Ovary (tissue), 9 donors: ENCODE data around the gene CAMK2N2. TPM values are rescaled to one million over a fixed set of nuclear protein-coding genes. Genes with fewer than 3 reads are reported as not detected.
A peak's percentile ranks its signal among the peaks of the same experiment; 100 is the strongest.

ENCODE experiments used
- DNase-seq, 5 donors: peaks; one replicate each; pipeline ENCODE4 v3.0.0-alpha.2; 2019 to 2020
- H3K27ac ChIP-seq, 2 donors: fragments of 200-600 bp; one replicate each; pipeline versions ENCODE4 v1.5.1 to v1.8.0; 2019 to 2022
- H3K27me3 ChIP-seq: fragments of 200-600 bp; one replicate; pipeline ENCODE4 v1.8.0; 2022
- H3K36me3 ChIP-seq: fragments of 200-600 bp; sonication (generic); one replicate; pipeline ENCODE4 v1.5.1; 2019
- H3K4me1 ChIP-seq: one replicate; pipeline ENCODE4 v1.8.1; 2013; ENCODE audit warnings: mild to moderate bottlenecking, moderate library complexity; ENCODE audit not compliant: insufficient read depth
- H3K4me3 ChIP-seq: fragments of 200-600 bp; sonication (generic); one replicate; pipeline ENCODE4 v1.5.1; 2017
- H3K9me3 ChIP-seq, 2 donors: fragments of 200-600 bp in 1 of 2; sonication (generic) in 1 of 2; one replicate each; pipeline versions ENCODE4 v1.5.1 to v1.8.1; 2013 to 2019; ENCODE audit warnings: mild to moderate bottlenecking in 1 of 2, moderate library complexity in 1 of 2
- EP300 ChIP-seq: sonication (generic); formaldehyde crosslinking; IDR thresholded peaks from one replicate; pipeline ENCODE4 v1.6.1; 2017; ENCODE audit warnings: antibody characterized with exemption
- POLR2A ChIP-seq: fragments of 450-650 bp; IDR thresholded peaks from one replicate; pipeline ENCODE4 v1.6.1; 2017; ENCODE audit warnings: antibody characterized with exemption, mild to moderate bottlenecking, moderate library complexity
- WGBS, 3 donors: extraction: QIAGEN DNeasy Blood & Tissue Kit in 1 of 3; methylation state at CpG; one replicate each; pipeline versions ENCODE4 v1.1.5 to v1.1.7; 2013 to 2017; 5-methylcytosine and 5-hydroxymethylcytosine counted together
- intact Hi-C, 4 donors: fragments of 100-400 bp; cut with DNase I; formaldehyde crosslinking; loops; one replicate each; pipeline versions ENCODE4 v1.11.0 to v1.15.1; 2022 to 2023
- polyA plus RNA-seq, 2 donors: library from polyadenylated mRNA; stranded (reverse); fragments of 200-250 nt in 1 of 2; fragments of 350-450 nt in 1 of 2; fragmentation: Illumina TruSeq in 1 of 2; extraction: RNeasy Lipid Tissue Mini Kit (QIAGEN cat#74804) in 1 of 2; gene quantifications; one replicate each; pipeline ENCODE4 v1.2.3, GENCODE V29; 2013 to 2014
- total RNA-seq, 7 donors: library from RNA; depleted of rRNA in 2 of 7; stranded (reverse); fragments of >200 nt in 2 of 7; fragmentation: NEBNext Ultra II Directional in 3 of 7; extraction: Animal tissue kit (Norgen Biotek cat#: 25700) in 3 of 7; gene quantifications; one replicate each; pipeline versions ENCODE4 v1.1.0 to v1.2.4, GENCODE V29; 2016 to 2023
- TF ChIP-seq, protein P1 (sequence below), 3 donors: fragments of 450-650 bp in 2 of 3; fragments of 200-600 bp in 1 of 3; IDR thresholded peaks; one replicate each; pipeline versions ENCODE4 v1.5.1 to v1.8.0; 2016 to 2022; ENCODE audit warnings: antibody characterized with exemption in 3 of 3, mild to moderate bottlenecking in 1 of 3
- donor health status: DM: no; HTN: no; CAD: no; lungs with moderate emphysema.
- donor health status: DM: no; HTN: no; CAD: no.
- donor health status: Bipolar disorder and iron deficiency.
- donor health status: DM: yes; HTN: yes; CAD: no.
- donor health status: DM: no; HTN: no; CAD: no.
- donor health status: DM: yes; HTN: yes; CAD: no.

The CAMK2N2 gene
- total and polyA plus RNA-seq, 9 donors: 0.08 to 0.26 (median 0.18) TPM; not detected in 5

DNA sequence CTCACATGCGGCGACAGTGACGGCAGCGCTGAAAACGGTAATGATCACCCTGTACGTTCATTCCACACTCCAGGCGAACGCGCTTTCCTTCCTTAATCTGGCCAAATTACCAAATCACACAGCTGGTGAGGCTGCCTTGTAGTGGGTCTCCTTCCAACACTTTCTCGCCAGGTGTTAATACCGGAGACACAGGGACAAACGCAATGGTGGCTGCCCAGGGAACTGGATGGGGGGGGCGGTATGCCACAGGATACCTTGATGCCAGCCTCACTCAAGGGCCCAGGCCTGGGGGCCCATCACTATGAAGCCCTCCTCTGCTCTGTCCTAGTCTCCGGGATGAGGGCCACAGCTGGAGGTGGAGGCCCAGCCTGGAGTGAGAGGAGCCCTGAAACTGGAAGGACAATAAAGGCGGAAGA, 1.4 kb upstream of the CAMK2N2 start:
- H3K27ac ChIP-seq: no peak overlapping the region
- peaks cover 5% of the 10 kb centered on the region for H3K27me3 ChIP-seq
- no peak overlapping the region for H3K4me3 ChIP-seq
- H3K4me1 ChIP-seq: peaks cover 13% of the 10 kb centered on the region
- TF ChIP-seq, protein P1, sequence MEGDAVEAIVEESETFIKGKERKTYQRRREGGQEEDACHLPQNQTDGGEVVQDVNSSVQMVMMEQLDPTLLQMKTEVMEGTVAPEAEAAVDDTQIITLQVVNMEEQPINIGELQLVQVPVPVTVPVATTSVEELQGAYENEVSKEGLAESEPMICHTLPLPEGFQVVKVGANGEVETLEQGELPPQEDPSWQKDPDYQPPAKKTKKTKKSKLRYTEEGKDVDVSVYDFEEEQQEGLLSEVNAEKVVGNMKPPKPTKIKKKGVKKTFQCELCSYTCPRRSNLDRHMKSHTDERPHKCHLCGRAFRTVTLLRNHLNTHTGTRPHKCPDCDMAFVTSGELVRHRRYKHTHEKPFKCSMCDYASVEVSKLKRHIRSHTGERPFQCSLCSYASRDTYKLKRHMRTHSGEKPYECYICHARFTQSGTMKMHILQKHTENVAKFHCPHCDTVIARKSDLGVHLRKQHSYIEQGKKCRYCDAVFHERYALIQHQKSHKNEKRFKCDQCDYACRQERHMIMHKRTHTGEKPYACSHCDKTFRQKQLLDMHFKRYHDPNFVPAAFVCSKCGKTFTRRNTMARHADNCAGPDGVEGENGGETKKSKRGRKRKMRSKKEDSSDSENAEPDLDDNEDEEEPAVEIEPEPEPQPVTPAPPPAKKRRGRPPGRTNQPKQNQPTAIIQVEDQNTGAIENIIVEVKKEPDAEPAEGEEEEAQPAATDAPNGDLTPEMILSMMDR (IDR thresholded peaks at IDR 0.05): no peak
- TF ChIP-seq EP300: no peak
- DNase-seq: no peak
- no peaks in the 10 kb centered on the region for H3K36me3 ChIP-seq
- intact Hi-C loops: no loop called here
- WGBS, 3 donors: 7 to 11% (median 10%) methylated on average over 15 of the region's 15 CpGs
- no peaks in the 10 kb centered on the region for H3K9me3 ChIP-seq

DNA sequence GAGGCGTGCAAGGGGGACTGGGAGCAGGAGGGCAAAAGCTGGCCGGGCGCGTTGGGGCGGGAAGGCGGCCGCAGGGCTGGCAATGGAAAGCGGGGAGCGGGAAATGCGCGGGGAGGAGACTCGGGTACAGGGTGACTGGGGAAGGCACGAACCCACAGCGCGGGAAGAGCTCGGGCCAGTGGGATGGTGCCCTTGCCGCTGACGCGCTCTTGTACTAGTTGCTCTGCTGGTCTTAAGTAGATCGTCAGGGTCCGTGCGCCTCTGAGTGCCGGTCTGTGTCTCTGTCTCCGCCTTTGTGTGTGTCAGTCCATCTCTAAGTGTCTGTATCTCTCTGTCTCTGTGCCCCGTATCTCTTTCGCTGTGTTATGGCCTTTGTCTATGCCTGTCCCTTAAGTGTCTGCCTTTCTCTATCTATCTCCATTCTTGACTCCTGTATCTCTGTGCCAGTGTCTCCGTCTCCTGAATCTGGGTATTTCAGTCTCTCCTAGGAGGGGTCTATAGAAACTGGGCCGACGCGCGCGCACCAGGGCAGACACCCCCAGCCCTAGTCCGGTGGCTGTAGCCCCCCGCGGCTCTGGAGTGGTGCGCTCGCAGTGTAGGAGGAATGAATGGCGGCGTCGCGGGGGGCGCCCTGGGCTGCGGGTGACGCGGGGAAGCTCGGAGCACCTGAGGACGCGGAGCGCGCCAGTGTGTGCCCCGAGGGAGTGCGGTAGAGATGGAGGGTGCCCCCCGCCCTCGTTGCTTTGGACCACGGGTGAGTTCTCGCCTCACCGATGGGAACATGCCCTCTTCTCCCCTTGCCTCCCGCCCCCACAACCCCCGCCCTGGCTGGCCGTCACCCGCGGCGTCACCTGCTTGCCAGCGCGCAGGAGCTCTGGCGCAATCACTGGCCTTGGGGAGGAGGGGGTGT, 756 bp upstream of the CAMK2N2 start:
- H3K27me3 ChIP-seq: peaks cover 5% of the 10 kb centered on the region
- WGBS, 3 donors: 1 to 2% (median 1%) methylated on average over 65 to 66 of the region's 66 CpGs

DNA sequence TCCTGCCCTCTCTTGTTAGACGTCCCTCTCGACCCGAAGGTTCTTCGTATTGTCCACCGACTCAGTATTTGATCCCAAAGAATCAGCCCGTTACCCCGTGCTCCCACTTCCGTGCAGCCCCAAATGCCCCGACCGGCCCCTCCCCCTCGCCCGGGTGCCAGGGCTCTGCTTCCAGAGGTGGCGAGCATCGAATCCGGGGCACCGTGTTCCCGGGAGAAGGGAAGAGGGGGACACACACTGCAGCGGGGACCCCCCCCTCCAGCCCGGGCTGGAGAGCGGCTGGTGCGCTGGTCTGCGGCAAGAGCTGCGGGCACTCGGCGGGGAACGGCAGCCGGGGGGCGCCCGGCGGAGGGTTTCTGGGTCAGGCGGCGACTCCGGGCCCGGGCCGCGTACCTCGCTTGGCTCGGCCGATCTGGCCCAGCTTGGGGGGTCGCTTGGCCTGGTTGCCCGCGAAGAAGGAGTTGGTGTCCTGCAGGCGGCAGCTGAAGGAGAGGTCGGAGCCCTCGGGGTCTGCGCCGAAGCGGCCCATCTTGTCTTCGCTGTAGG, 556 bp downstream of the CAMK2N2 start:
- no peaks in the 10 kb centered on the region for H3K9me3 ChIP-seq
- 0 to 1% (median 1%) methylated on average over 34 to 49 of the region's 49 CpGs for WGBS, 3 donors
- H3K27me3 ChIP-seq: peaks cover 5% of the 10 kb centered on the region
- DNase-seq: no peak
- TF ChIP-seq EP300 (no peak), POLR2A (no peak)
- TF ChIP-seq, protein P1 (IDR thresholded peaks at IDR 0.05): no peak
- intact Hi-C loops: no loop called here
- peaks cover 13% of the 10 kb centered on the region for H3K4me1 ChIP-seq
- H3K27ac ChIP-seq: no peak overlapping the region
- no peaks in the 10 kb centered on the region for H3K36me3 ChIP-seq
- peak overlapping the region; percentile 23 for H3K4me3 ChIP-seq

More for the DNA sequence above, 756 bp upstream of the CAMK2N2 start:
- Histone ChIP-seq H3K27ac (no peak overlapping the region), H3K4me3 (peak overlapping the region; percentile 23), H3K4me1 (peaks cover 13% of the 10 kb centered on the region), H3K36me3 (no peaks in the 10 kb centered on the region), H3K9me3 (no peaks in the 10 kb centered on the region)
- no peak for DNase-seq
- intact Hi-C loops: no loop called here
- TF ChIP-seq, protein P1 (IDR thresholded peaks at IDR 0.05): no peak

DNA sequence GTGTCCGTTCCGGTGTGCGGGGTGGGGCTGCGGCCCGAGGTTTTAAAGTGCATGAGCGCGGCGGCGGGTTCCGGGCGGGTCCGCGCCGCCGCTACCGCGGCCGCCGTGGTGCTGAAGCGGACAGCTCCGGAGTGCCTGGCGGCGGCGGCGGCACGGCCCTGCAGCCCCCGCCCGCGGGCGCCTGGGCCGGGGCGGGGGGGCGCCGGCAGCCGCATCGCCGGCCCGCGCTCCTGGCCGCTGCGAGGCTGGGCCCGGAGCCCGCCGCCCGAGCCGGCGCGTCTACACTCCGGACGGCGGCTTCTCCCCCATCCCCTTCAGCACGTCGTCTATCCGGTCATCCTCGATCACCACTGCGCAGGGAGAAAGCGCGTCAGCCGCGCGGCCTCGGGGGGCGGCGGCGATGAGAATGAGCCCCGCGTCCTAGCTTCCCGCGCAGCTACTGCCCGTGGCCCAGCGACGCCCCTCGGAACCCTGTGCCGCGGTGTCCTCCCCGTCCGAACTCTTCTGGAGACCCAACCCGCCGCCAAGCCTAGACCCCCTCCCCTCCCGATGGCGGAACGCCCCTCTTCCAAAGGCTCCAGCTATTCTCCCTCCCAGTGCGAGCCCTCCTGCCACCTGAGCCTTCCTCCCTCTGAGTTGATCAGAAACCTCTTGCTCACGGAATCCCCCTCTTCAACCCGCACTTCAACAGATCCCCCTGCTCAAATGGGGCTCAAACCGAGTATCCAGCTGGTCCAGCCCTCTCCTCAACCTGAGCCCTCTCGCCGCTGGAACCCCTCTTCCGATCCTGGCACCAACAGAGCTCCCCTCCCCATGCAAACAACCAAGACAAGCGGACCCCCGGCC, 1.3 kb downstream of the CAMK2N2 start:
- H3K27ac ChIP-seq: no peak overlapping the region
- peak; percentile 30 to 74 (median 60) for DNase-seq
- H3K27me3 ChIP-seq: peaks cover 5% of the 10 kb centered on the region
- intact Hi-C loops: loop anchor here in 1 of 4 donors (10.0 kb wide), 1 partner anchor 365 kb away; no protein-coding TSS in a partner anchor
- H3K4me1 ChIP-seq: peaks cover 13% of the 10 kb centered on the region
- no peak for TF ChIP-seq EP300
- no peak for TF ChIP-seq POLR2A
- TF ChIP-seq, protein P1 (IDR thresholded peaks at IDR 0.05): no peak
- 0 to 1% (median 1%) methylated on average over 50 to 91 of the region's 91 CpGs for WGBS, 3 donors
- no peaks in the 10 kb centered on the region for H3K36me3 ChIP-seq
- H3K9me3 ChIP-seq: no peaks in the 10 kb centered on the region
- no peak overlapping the region for H3K4me3 ChIP-seq
